ENCODE results near the gene TIA1. TPM values are rescaled to one million over a fixed set of nuclear protein-coding genes. Genes with fewer than 3 reads are reported as not detected.
"Not testable (repeated sequence)": the region's sequence is repeated elsewhere in the genome, so short reads cannot be mapped to it uniquely, and the experiment has no call there.

The TIA1 gene
- total and polyA plus RNA-seq, 9 donors = 89.0 to 143 (median 115) TPM

DNA sequence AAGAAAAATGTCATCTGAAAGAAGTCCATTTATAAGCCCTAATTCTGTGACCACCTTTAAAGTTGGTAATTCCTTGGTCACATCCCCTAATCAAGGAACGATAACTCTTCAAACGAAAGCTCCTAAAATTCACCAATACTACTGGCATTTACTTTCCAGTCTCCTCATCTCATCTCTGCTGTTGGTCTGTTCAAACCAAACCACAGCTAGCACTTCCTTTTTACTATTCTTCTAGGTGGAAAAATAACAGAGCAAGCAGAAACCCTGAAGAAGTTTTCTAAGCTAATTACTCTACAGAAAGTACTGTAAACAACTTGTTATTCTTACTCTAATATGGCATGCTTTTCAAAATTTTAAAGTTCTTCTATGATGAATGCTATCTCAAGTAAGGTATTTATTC is 21.6 kb downstream of the TIA1 start:
- intact Hi-C loops (cut with DNase I) = no loop called here
- Histone ChIP-seq H3K27ac (no peak overlapping the region), H3K36me3 (no peaks in the 10 kb centered on the region), H3K27me3 (no peaks in the 10 kb centered on the region), H3K9me3 (no peaks in the 10 kb centered on the region), H3K4me1 (ENCODE audit: insufficient read depth) (no peaks in the 10 kb centered on the region), H3K4me3 (no peak overlapping the region)
- TF ChIP-seq POLR2A (IDR thresholded peaks at IDR 0.05) (no peak), EP300 (IDR thresholded peaks at IDR 0.05) (no peak)
- TF ChIP-seq, protein P1, sequence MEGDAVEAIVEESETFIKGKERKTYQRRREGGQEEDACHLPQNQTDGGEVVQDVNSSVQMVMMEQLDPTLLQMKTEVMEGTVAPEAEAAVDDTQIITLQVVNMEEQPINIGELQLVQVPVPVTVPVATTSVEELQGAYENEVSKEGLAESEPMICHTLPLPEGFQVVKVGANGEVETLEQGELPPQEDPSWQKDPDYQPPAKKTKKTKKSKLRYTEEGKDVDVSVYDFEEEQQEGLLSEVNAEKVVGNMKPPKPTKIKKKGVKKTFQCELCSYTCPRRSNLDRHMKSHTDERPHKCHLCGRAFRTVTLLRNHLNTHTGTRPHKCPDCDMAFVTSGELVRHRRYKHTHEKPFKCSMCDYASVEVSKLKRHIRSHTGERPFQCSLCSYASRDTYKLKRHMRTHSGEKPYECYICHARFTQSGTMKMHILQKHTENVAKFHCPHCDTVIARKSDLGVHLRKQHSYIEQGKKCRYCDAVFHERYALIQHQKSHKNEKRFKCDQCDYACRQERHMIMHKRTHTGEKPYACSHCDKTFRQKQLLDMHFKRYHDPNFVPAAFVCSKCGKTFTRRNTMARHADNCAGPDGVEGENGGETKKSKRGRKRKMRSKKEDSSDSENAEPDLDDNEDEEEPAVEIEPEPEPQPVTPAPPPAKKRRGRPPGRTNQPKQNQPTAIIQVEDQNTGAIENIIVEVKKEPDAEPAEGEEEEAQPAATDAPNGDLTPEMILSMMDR (IDR thresholded peaks at IDR 0.05) = no peak
- WGBS, 3 donors = 78 to 88% (median 78%) methylated on average over 2 of the region's 2 CpGs
- DNase-seq = no peak

DNA sequence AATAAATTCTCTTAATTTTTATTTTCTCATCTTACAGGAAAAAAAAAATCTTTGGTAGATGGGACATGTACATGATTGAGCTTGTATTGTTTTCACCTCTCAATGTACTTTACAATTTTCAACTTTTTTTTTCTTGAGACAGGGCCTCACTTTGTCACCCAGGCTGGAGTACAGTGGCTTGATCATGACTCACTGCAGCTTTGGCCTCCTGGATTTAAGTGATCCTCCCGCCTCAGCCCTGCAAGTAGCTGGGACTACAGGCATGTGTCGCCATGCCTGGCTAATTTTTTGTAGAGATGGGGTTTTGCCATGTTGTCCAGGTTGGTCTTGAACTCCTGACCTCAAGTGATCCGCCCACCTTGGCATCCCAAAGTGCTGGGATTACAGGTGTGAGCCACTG is 25.1 kb downstream of the TIA1 start:
- H3K4me3 ChIP-seq; H3K9me3 ChIP-seq; H3K36me3 ChIP-seq; intact Hi-C loops (cut with DNase I); H3K27ac ChIP-seq; H3K27me3 ChIP-seq; DNase-seq; H3K4me1 ChIP-seq (ENCODE audit: insufficient read depth): not testable (repeated sequence)
- 93 to 100% (median 95%) methylated on average over 3 of the region's 3 CpGs for WGBS, 3 donors

DNA sequence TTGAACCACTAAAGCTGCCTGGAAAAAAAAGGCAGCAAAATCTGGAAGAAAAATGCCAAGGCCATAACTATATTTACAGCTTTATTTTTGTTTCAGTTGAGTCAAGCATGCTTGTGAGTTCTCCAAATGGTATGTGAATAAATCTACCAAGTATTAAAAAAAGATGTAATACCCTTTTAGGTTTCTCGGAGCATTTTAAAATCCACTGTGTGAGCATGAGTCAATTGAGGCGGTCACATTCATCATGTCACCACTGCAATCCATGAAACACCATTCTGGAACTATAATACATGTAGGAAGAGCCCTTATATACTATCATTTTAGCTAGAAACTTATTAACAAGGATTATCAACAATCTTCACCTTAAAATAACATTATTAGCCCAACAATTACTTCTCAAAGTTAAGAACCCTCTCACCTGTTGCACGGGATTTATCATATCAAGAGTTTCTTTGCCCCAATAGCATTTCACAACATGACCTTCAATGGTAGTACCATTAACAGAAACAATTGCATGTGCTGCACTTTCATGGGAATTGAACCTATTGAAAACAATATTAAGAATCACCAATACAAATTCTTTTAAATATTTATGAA is 33.4 kb downstream of the TIA1 start:
- TF ChIP-seq POLR2A (IDR thresholded peaks at IDR 0.05) = no peak
- TF ChIP-seq, protein P1 (IDR thresholded peaks at IDR 0.05) = no peak
- no peak for TF ChIP-seq EP300 (IDR thresholded peaks at IDR 0.05)
- Histone ChIP-seq H3K27me3 (no peaks in the 10 kb centered on the region), H3K4me3 (no peak overlapping the region), H3K36me3 (no peaks in the 10 kb centered on the region), H3K27ac (no peak overlapping the region), H3K9me3 (no peaks in the 10 kb centered on the region), H3K4me1 (ENCODE audit: insufficient read depth) (peaks cover 2% of the 10 kb centered on the region)
- intact Hi-C loops (cut with DNase I) = no loop called here
- DNase-seq = no peak
- WGBS, 3 donors = 33 to 48% (median 38%) methylated on average over 3 of the region's 3 CpGs

DNA sequence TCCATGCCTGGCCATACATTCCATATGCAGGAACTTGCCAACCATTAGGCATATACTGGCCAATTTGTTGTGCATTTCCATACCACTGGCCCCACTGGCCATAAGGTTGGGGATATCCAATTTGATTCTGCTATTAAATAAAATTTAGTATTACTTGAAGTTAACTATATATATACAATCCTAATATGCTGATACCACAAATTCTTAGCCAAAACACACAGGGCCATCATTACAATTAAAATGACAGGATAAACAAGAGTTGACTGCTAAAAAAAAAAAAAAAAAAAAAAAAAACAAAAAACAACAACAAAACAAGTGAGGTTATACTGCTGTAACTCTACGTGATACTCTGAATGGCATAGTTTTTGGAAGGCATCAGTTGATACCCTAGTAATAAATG is 34.1 kb downstream of the TIA1 start:
- Histone ChIP-seq H3K4me1 (ENCODE audit: insufficient read depth) (peaks cover 2% of the 10 kb centered on the region), H3K36me3 (no peaks in the 10 kb centered on the region), H3K27ac (no peak overlapping the region), H3K9me3 (no peaks in the 10 kb centered on the region), H3K4me3 (no peak overlapping the region), H3K27me3 (no peaks in the 10 kb centered on the region)
- 77 to 86% (median 78%) methylated on average over 1 of the region's 1 CpG for WGBS, 3 donors
- intact Hi-C loops (cut with DNase I) = no loop called here
- DNase-seq = no peak
- TF ChIP-seq EP300 (IDR thresholded peaks at IDR 0.05) (no peak), POLR2A (IDR thresholded peaks at IDR 0.05) (no peak)
- TF ChIP-seq, protein P1 (IDR thresholded peaks at IDR 0.05) = no peak

DNA sequence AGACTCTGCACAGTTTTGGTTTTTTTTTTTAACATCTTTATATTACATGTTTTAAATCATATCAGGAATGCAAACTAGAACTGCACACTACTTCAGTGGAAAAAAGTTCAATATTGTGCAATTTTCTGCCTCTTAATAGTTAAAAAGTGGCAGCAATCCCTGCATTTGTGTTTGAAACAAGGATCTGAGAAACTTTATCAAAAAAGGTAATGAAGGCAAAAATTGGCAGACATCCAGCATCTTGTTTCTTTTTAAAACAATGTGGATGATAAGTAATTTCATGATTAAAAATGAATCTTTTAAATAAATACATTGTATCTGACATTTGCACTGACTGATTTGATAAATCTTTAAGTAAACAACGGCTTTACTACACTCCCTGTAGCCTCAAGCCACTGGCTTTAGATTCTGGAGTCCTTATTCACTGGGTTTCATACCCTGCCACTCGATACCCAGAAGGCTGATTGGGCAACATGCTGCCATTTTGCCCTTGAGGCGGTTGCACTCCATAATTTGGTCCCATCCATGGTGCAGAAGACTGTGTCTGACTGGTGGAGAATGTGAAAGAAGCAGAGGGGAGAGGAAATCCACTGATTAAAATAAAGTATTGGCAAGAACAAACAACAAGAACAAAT is 36.0 kb downstream of the TIA1 start:
- TF ChIP-seq, protein P1 (IDR thresholded peaks at IDR 0.05) = no peak
- TF ChIP-seq POLR2A (IDR thresholded peaks at IDR 0.05) (no peak), EP300 (IDR thresholded peaks at IDR 0.05) (no peak)
- H3K4me3 ChIP-seq = no peak overlapping the region
- no peak overlapping the region for H3K27ac ChIP-seq
- H3K9me3 ChIP-seq = no peaks in the 10 kb centered on the region
- no peaks in the 10 kb centered on the region for H3K36me3 ChIP-seq
- H3K4me1 ChIP-seq (ENCODE audit: insufficient read depth) = peaks cover 2% of the 10 kb centered on the region
- H3K27me3 ChIP-seq = no peaks in the 10 kb centered on the region
- WGBS, 3 donors = 61 to 70% (median 62%) methylated on average over 3 of the region's 3 CpGs
- DNase-seq = no peak
- intact Hi-C loops (cut with DNase I) = no loop called here

All from ovary (tissue), 9 donors.